ENCODE measurements around the gene FIG4. TPM values are rescaled to one million over a fixed set of nuclear protein-coding genes. Genes with fewer than 3 reads are reported as not detected.
"Not testable (repeated sequence)": the region's sequence is repeated elsewhere in the genome, so short reads cannot be mapped to it uniquely, and the experiment has no call there.

FIG4 gene
- total and polyA plus RNA-seq, 2 of the 4 experiments (the other 2 are of a cell fraction) = 12.1 to 15.4 TPM

DNA sequence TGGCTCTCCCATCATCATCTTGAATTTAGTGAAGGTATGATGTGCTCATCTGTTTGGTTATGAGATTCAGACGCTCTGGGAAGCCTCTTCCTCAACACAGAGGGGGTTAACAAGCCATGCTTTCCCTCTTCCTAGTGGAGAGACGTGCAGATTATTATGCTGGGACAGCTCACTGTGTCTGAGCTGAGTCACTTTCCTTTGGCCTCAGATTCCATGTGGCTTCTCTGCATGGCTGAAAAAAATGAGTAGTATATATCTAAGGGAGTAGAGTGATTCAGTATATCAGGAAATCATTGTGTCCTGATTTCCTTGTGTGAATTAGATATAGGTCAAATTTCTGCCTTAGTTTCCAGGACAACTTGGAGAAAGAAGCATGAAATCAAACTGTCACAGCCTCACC lies 52.6 kb downstream of the FIG4 start:
- ChIA-PET CTCF (no interaction called here), POLR2A (ENCODE audit: unreplicated experiment) (interaction anchor here (0.5 kb wide), 2 partner anchors 11 to 97 kb away, joined by 3 read pairs; no protein-coding TSS in a partner anchor)
- no peaks in the 10 kb centered on the region for H3K36me3 ChIP-seq (ENCODE audit: control insufficient read depth, insufficient read depth, low read length)
- no CpG with 5 or more reads among the region's 2 CpGs for WGBS, 2 experiments (ENCODE audit: extremely low coverage in 2 of 2, insufficient read length in 1 of 2)
- TF ChIP-seq FOS (IDR thresholded peaks at IDR 0.05; ENCODE audit: low read depth, low read length) = no peak
- peak; percentile 12; the same call in 1 of the 2 replicates for TF ChIP-seq BHLHE40 (IDR thresholded peaks at IDR 0.05; ENCODE audit: low read depth, low read length)
- TF ChIP-seq POLR2A (IDR thresholded peaks at IDR 0.05; ENCODE audit: low read depth, low read length) = no peak
- no peak for TF ChIP-seq MXI1 (IDR thresholded peaks at IDR 0.05; ENCODE audit: borderline replicate concordance, low read depth, low read length)
- TF ChIP-seq, protein P1, sequence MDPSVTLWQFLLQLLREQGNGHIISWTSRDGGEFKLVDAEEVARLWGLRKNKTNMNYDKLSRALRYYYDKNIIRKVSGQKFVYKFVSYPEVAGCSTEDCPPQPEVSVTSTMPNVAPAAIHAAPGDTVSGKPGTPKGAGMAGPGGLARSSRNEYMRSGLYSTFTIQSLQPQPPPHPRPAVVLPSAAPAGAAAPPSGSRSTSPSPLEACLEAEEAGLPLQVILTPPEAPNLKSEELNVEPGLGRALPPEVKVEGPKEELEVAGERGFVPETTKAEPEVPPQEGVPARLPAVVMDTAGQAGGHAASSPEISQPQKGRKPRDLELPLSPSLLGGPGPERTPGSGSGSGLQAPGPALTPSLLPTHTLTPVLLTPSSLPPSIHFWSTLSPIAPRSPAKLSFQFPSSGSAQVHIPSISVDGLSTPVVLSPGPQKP (IDR thresholded peaks at IDR 0.05; ENCODE audit: borderline replicate concordance, low read depth, low read length) = no peak
- no peak for TF ChIP-seq NFE2L2 (IDR thresholded peaks at IDR 0.05; ENCODE audit: low read depth, low read length)
- TF ChIP-seq CEBPB (IDR thresholded peaks at IDR 0.05; ENCODE audit: low read depth, low read length) = no peak
- H4K91ac ChIP-seq (ENCODE audit: insufficient read depth, low read depth, low read length) = no peak overlapping the region; the same call in 1 of the 2 replicates
- no peaks in the 10 kb centered on the region for H3K79me1 ChIP-seq (ENCODE audit: low read depth in 1 of 2, low read length in 2 of 2)
- peaks cover 4% of the 10 kb centered on the region; the same call in 1 of the 2 replicates for H3K9me1 ChIP-seq (ENCODE audit: insufficient read depth, low read length)
- no peak overlapping the region for H2AK9ac ChIP-seq (replicated peaks; ENCODE audit: low read depth, low read length, poor library complexity)
- DNase-seq (peak; percentile 87), ATAC-seq (ENCODE audit: low read depth) (peak; percentile 100)
- dilution Hi-C loops (cut with HindIII; ENCODE audit: low sequenced_read_pairs, unreplicated experiment) = no loop called here
- no peak overlapping the region for H4K8ac ChIP-seq (ENCODE audit: low read depth in 2 of 2, low read length in 2 of 2)
- peak overlapping the region; percentile 46; the same call in 1 of the 2 replicates for H4K5ac ChIP-seq (ENCODE audit: low read depth, low read length)
- no peak overlapping the region; the same call in 1 of the 2 replicates for H3K18ac ChIP-seq (ENCODE audit: low read depth, low read length)
- H3K27ac ChIP-seq (ENCODE audit: insufficient read depth, low read length) = no peak overlapping the region
- H4K20me1 ChIP-seq (ENCODE audit: insufficient read depth, low read length) = no peaks in the 10 kb centered on the region
- H2BK15ac ChIP-seq (ENCODE audit: low read depth, low read length) = no peak overlapping the region; the same call in 2 of the 3 replicates
- H3K4me2 ChIP-seq (ENCODE audit: low read depth, low read length) = peak overlapping the region; percentile 32; the same call in 1 of the 2 replicates
- no peak overlapping the region for H2AK5ac ChIP-seq (ENCODE audit: low read depth, low read length)
- no TSS peak for BruUV-seq (replicated peaks)
- no peak overlapping the region for H3K9ac ChIP-seq (ENCODE audit: low read depth, low read length)
- H3K4me3 ChIP-seq (ENCODE audit: insufficient read depth, low read depth, low read length) = no peak overlapping the region
- H3K23ac ChIP-seq (ENCODE audit: low read depth, low read length) = no peak overlapping the region
- H3K4ac ChIP-seq (ENCODE audit: low read depth, low read length) = peak overlapping the region; percentile 56; the same call in 1 of the 2 replicates
- H3K27me3 ChIP-seq (ENCODE audit: control insufficient read depth, insufficient read depth, low read length) = no peaks in the 10 kb centered on the region
- peak overlapping the region; percentile 62; the same call in 1 of the 2 replicates for H2BK120ac ChIP-seq (ENCODE audit: low read depth, low read length)
- no peaks in the 10 kb centered on the region for H3K9me3 ChIP-seq (ENCODE audit: control insufficient read depth, insufficient read depth, low read length)
- peak overlapping the region; percentile 61 for H2BK5ac ChIP-seq (ENCODE audit: low read depth, low read length, poor library complexity, severe bottlenecking)
- peak overlapping the region; percentile 40; the same call in 1 of the 2 replicates for H2BK20ac ChIP-seq (ENCODE audit: low read depth, low read length)
- intact Hi-C loops (cut with micrococcal nuclease) = no loop called here
- peaks cover 4% of the 10 kb centered on the region; the same call in 1 of the 2 replicates for H3K4me1 ChIP-seq (ENCODE audit: control insufficient read depth, insufficient read depth, low read length)
- no peak overlapping the region for H2AFZ ChIP-seq (replicated peaks; ENCODE audit: low read length, poor library complexity)
- peak overlapping the region; percentile 57; the same call in 1 of the 2 replicates for H3K14ac ChIP-seq (replicated peaks; ENCODE audit: low read depth, low read length)
- in situ Hi-C loops (cut with MboI; ENCODE audit: low sequenced_read_pairs) = no loop called here
- no peak overlapping the region for H3K56ac ChIP-seq (ENCODE audit: extremely low read depth, insufficient read depth, low read length)

DNA sequence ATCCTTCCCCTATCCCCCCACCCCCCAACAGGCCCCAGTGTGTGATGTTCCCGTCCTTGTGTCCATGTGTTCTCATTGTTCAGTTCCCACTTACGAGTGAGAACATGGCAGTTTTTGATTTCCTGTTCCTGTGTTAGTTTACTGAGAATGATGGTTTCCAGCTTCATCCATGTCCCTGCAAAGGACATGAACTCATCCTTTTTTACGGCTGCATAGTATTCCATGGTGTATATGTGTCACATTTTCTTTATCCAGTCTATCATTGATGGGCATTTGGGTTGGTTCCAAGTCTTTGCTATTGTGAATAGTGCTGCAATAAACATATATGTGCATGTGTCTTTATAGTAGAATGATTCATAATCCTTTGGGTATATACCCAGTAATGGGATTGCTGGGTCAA lies 53.7 kb downstream of the FIG4 start:
- H3K9ac ChIP-seq (ENCODE audit: low read depth, low read length); CTCF ChIA-PET; H2AK9ac ChIP-seq (replicated peaks; ENCODE audit: low read depth, low read length, poor library complexity); H3K4me1 ChIP-seq (ENCODE audit: control insufficient read depth, insufficient read depth, low read length); H3K23ac ChIP-seq (ENCODE audit: low read depth, low read length); POLR2A ChIA-PET (ENCODE audit: unreplicated experiment); H3K79me1 ChIP-seq (ENCODE audit: low read depth in 1 of 2, low read length in 2 of 2); H2AK5ac ChIP-seq (ENCODE audit: low read depth, low read length); H2BK5ac ChIP-seq (ENCODE audit: low read depth, low read length, poor library complexity, severe bottlenecking); H3K9me3 ChIP-seq (ENCODE audit: control insufficient read depth, insufficient read depth, low read length); H2BK120ac ChIP-seq (ENCODE audit: low read depth, low read length); H4K20me1 ChIP-seq (ENCODE audit: insufficient read depth, low read length); H2AFZ ChIP-seq (replicated peaks; ENCODE audit: low read length, poor library complexity); H4K91ac ChIP-seq (ENCODE audit: insufficient read depth, low read depth, low read length); H3K27me3 ChIP-seq (ENCODE audit: control insufficient read depth, insufficient read depth, low read length); H2BK15ac ChIP-seq (ENCODE audit: low read depth, low read length); H3K18ac ChIP-seq (ENCODE audit: low read depth, low read length); in situ Hi-C loops (cut with MboI; ENCODE audit: low sequenced_read_pairs); BruUV-seq (replicated peaks); H3K4ac ChIP-seq (ENCODE audit: low read depth, low read length); H2BK20ac ChIP-seq (ENCODE audit: low read depth, low read length); H3K27ac ChIP-seq (ENCODE audit: insufficient read depth, low read length); dilution Hi-C loops (cut with HindIII; ENCODE audit: low sequenced_read_pairs, unreplicated experiment); H4K5ac ChIP-seq (ENCODE audit: low read depth, low read length); H3K56ac ChIP-seq (ENCODE audit: extremely low read depth, insufficient read depth, low read length); H3K36me3 ChIP-seq (ENCODE audit: control insufficient read depth, insufficient read depth, low read length); ATAC-seq (ENCODE audit: low read depth); intact Hi-C loops (cut with micrococcal nuclease); H4K8ac ChIP-seq (ENCODE audit: low read depth in 2 of 2, low read length in 2 of 2); DNase-seq; H3K4me2 ChIP-seq (ENCODE audit: low read depth, low read length); H3K4me3 ChIP-seq (ENCODE audit: insufficient read depth, low read depth, low read length); H3K14ac ChIP-seq (replicated peaks; ENCODE audit: low read depth, low read length); H3K9me1 ChIP-seq (ENCODE audit: insufficient read depth, low read length): not testable (repeated sequence)
- no CpG with 5 or more reads among the region's 3 CpGs for WGBS, 2 experiments (ENCODE audit: extremely low coverage in 2 of 2, insufficient read length in 1 of 2)
